ENCODE measurements around the gene PLAU.

DNA sequence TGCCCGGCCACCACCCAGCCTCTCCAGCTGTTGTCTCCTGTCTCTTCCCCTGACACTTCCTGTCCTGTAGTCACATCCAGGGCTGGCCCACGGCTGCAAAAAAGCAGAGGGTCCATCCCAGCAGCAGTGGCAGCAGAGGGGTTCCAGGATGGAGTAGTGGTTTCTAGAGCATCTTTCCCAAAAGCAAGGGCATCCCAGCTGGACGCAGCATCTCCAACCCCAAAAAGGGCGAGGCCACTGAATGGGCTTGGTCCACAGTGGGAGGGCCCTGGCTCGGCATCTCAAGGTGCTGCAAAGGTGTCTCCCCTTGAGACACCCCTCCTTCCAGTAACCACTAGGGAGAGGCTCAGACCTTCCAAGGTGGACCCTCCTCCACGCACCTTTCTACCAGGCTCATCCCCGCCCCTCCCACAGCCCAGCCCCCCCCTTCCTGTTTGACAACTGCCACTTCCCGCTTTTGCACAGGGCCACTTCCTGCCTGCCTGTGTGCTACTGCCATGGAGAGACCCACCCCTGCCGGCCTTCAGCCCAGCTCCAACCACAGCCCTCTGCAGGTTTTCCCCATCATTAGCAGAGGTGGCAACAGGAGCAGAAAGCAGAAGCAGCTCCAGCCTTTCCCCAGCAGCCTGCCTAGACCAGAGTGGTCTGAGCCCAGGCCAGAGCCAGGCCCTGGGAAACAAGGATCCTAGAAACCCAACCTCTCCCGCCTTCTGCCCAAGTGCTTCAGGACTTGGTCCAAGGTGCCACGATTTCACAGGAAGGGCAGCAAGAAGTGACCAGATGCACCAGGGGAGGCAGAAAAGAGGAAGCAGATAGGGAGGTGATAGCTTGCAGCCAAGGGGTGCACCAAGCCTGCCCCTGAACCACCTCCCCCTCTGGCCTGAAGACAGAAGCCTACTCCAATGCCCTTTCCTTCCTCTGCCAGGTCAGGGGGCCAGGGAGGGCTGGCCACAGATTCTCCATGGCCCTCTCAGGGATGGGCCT is 45.2 kb upstream of the PLAU start:
- TF ChIP-seq, protein P1, sequence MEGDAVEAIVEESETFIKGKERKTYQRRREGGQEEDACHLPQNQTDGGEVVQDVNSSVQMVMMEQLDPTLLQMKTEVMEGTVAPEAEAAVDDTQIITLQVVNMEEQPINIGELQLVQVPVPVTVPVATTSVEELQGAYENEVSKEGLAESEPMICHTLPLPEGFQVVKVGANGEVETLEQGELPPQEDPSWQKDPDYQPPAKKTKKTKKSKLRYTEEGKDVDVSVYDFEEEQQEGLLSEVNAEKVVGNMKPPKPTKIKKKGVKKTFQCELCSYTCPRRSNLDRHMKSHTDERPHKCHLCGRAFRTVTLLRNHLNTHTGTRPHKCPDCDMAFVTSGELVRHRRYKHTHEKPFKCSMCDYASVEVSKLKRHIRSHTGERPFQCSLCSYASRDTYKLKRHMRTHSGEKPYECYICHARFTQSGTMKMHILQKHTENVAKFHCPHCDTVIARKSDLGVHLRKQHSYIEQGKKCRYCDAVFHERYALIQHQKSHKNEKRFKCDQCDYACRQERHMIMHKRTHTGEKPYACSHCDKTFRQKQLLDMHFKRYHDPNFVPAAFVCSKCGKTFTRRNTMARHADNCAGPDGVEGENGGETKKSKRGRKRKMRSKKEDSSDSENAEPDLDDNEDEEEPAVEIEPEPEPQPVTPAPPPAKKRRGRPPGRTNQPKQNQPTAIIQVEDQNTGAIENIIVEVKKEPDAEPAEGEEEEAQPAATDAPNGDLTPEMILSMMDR (conservative IDR thresholded peaks at IDR 0.05; ENCODE audit: low read depth, low read length) = no peak
- no peak for TF ChIP-seq EZH2 (IDR thresholded peaks at IDR 0.05; ENCODE audit: borderline replicate concordance, low read depth, low read length, poor library complexity, severe bottlenecking)

All from A673 (cell line).